H1 (cell line): ENCODE results near the gene SIK3. TPM values are rescaled to one million over a fixed set of nuclear protein-coding genes. Genes with fewer than 3 reads are reported as not detected.

Experiments used
- CBX5 ChIP-seq: fragments of 300-800, 300-1000 bp; sonication (generic); IDR thresholded peaks from 2 replicates; pipeline ENCODE4 v1.7.1; 2016; ENCODE audit warnings: antibody characterized with exemption, low read length, low read depth
- EGR1 ChIP-seq: IDR thresholded peaks from 2 replicates; pipeline ENCODE4 v1.6.1; 2011; ENCODE audit warnings: low read depth, low read length, borderline replicate concordance
- POU5F1 ChIP-seq: IDR thresholded peaks from 2 replicates; pipeline ENCODE4 v1.6.1; 2011; ENCODE audit warnings: low read depth, mild to moderate bottlenecking, low read length, moderate library complexity
- SP4 ChIP-seq: IDR thresholded peaks from 2 replicates; pipeline ENCODE4 v1.6.1; 2012; ENCODE audit warnings: low read length, inconsistent platforms
- SRF ChIP-seq: IDR thresholded peaks from 2 replicates; pipeline ENCODE4 v1.6.1; 2011; ENCODE audit warnings: mild to moderate bottlenecking, low read depth, low read length, moderate library complexity
- TAF1 ChIP-seq: IDR thresholded peaks from 2 replicates; pipeline ENCODE4 v1.6.1; 2011; ENCODE audit warnings: mild to moderate bottlenecking, low read depth, low read length
- YY1 ChIP-seq: IDR thresholded peaks from 2 replicates; pipeline ENCODE4 v1.6.1; 2011; ENCODE audit warnings: low read depth, mild to moderate bottlenecking, low read length
- polyA plus RNA-seq, 7 experiments: library from polyadenylated mRNA; depleted of rRNA in 3 of 7; stranded (reverse) in 5 of 7; unstranded in 2 of 7; fragments of >200 nt in 5 of 7; fragments of 200-250 nt in 2 of 7; gene quantifications; 1 replicate in 5 of 7; 2 replicates in 1 of 7; 4 replicates in 1 of 7; pipeline versions ENCODE4 v1.2.1 to v1.2.3, GENCODE V29; 2011 to 2013; ENCODE audit warnings: missing spikeins in 2 of 7, mixed read lengths in 2 of 7
- total RNA-seq: library from RNA; stranded (reverse); fragmentation: NEBNext Ultra II Directional; extraction: Animal tissue kit (Norgen Biotek cat#: 25700); gene quantifications from 2 replicates; pipeline ENCODE4 v1.2.1, GENCODE V29; 2021

The SIK3 gene
- total and polyA plus RNA-seq, 2 of the 8 experiments (the other 6 are each of a cell fraction or from before 2014, with no cell fraction given): 19.9 to 32.1 TPM

- TF ChIP-seq CBX5 (no peak), POU5F1 (no peak), EGR1 (no peak), SRF (no peak), YY1 (no peak), SP4 (no peak), TAF1 (no peak)
- TF ChIP-seq, all 59 proteins: peak for 0
These were observed 215.8 kb downstream of the SIK3 start (continued) for GRCh38 chr11:116882386-116882785.
